NAMALWA (cell line): ENCODE measurements around the gene LHFPL4.

Source experiments
- DNase-seq: peaks from one replicate; pipeline ENCODE4 v3.0.0-alpha.2; 2015; ENCODE audit warnings: low spot score

LHFPL4 gene

GRCh38 chr3:9473496-9474065, 80.0 kb downstream of the LHFPL4 start:
- no peak for DNase-seq

GRCh38 chr3:9469986-9470385, 83.6 kb downstream of the LHFPL4 start:
- DNase-seq: no peak

DNA sequence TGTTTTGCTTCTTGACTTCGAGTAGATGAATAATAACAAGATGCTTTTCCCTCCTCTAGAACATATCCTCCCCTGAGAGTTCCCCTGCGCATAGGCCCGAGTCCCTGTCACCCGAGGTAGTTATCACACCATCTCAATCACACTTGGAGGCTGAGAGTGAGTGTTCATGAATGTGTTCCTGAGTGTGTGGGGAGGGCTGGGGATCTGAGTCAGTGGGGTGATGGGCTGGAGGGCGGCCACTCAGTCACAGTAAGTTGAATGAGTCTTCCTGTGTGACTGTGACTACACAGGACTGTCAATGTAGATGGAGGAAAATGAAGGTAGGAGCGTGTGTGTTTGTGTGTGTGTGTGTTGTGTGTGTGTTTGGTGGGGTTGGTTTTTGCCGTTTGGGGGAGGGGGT, 85.2 kb downstream of the LHFPL4 start:
- no peak for DNase-seq

- DNase-seq: no peak
Observed at GRCh38 chr3:9467451-9467850, 86.2 kb downstream of the LHFPL4 start.

- DNase-seq: no peak
Observed at GRCh38 chr3:9455596-9456131, 98.0 kb downstream of the LHFPL4 start.

- peak; percentile 27 for DNase-seq
Observed at GRCh38 chr3:9452417-9452816, 101.2 kb downstream of the LHFPL4 start.

DNA sequence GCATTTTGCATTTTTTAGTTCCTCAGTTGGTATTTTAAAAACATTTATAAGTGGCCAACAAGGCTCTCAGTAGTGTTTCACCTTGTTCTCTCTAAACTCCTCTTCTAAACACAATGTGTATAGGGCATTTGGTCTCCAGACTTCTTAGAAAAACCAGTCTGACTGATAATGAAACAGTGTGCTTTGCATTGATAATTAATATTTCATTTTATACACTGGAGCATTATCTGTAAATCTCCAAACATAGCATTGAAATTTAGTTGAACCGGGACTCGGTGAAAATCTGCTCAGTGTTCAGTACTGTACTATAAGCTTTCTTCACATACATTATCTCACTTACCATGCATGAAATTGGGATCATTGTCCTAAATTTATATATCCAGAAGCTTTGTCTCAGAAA, 102.6 kb downstream of the LHFPL4 start:
- no peak for DNase-seq

- no peak for DNase-seq
Observed at GRCh38 chr3:9450126-9450525, 103.5 kb downstream of the LHFPL4 start.

DNA sequence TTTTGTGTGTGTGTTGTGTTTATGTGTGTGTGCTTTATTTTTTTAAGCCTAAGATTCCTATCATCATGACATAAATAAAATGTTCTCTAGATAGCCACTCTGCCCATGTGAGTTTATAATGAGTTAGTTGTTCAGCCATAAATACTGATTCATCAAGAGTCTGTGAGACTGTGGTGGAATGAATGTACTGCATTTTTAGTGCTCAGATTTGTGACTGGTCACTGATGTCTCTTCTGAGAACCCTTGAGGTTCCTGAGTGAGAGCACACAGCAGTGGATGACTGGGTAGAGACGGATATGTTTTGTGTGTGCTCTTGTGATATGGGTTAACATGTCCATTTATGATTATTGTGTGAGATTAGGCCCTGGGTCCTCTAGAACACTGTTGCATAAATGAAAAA, 105.0 kb downstream of the LHFPL4 start:
- DNase-seq: no peak
